Measurements from ENCODE around the gene MRPS6. TPM values are rescaled to one million over a fixed set of nuclear protein-coding genes. Genes with fewer than 3 reads are reported as not detected.
A peak's percentile ranks its signal among the peaks of the same experiment; 100 is the strongest.

MRPS6 gene
- total RNA-seq, 1 donor: 19.2 TPM

DNA sequence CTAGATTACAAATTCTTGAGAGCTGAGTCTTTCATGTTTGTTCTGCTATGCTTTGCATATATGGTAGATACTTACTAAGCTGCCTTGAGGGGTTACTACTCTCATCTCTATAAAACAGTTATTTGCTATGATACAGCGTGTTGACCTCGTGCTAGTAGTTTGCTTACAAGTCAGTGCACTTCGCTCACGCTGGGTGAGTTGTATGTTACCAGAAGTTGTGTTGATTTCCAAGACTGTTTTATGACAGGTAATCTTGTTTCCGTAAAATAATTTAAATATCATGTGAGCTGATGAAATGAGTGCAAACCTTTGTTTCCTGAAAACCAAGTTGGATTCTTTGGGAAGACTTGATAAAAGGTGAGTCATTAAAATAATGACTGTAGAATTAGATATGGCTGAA is 7.3 kb downstream of the MRPS6 start:
- Histone ChIP-seq H3K4me1 (ENCODE audit: insufficient read depth, low read length) (peaks cover 33% of the 10 kb centered on the region), H3K4me3 (ENCODE audit: insufficient read depth, low read length) (no peak overlapping the region), H3K27ac (ENCODE audit: low read depth, low read length) (peak overlapping the region; percentile 21), H4K20me1 (ENCODE audit: insufficient read depth, low read length) (peaks cover 20% of the 10 kb centered on the region), H2AFZ (ENCODE audit: low read length) (no peak overlapping the region), H3K36me3 (ENCODE audit: insufficient read depth, low read length) (peaks cover 13% of the 10 kb centered on the region), H3K79me2 (ENCODE audit: insufficient read depth, low read length) (peaks cover 93% of the 10 kb centered on the region), H3K27me3 (ENCODE audit: insufficient read depth, low read length) (no peaks in the 10 kb centered on the region), H3K4me2 (ENCODE audit: insufficient read depth, low read length) (no peak overlapping the region), H3K9me3 (ENCODE audit: low read depth, low read length) (no peaks in the 10 kb centered on the region)
- DNase-seq (ENCODE audit: insufficient read length, low spot score, missing footprints): no peak
- TF ChIP-seq, protein P1, sequence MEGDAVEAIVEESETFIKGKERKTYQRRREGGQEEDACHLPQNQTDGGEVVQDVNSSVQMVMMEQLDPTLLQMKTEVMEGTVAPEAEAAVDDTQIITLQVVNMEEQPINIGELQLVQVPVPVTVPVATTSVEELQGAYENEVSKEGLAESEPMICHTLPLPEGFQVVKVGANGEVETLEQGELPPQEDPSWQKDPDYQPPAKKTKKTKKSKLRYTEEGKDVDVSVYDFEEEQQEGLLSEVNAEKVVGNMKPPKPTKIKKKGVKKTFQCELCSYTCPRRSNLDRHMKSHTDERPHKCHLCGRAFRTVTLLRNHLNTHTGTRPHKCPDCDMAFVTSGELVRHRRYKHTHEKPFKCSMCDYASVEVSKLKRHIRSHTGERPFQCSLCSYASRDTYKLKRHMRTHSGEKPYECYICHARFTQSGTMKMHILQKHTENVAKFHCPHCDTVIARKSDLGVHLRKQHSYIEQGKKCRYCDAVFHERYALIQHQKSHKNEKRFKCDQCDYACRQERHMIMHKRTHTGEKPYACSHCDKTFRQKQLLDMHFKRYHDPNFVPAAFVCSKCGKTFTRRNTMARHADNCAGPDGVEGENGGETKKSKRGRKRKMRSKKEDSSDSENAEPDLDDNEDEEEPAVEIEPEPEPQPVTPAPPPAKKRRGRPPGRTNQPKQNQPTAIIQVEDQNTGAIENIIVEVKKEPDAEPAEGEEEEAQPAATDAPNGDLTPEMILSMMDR (IDR thresholded peaks at IDR 0.05; ENCODE audit: extremely low read depth, low read depth, low read length): no peak

DNA sequence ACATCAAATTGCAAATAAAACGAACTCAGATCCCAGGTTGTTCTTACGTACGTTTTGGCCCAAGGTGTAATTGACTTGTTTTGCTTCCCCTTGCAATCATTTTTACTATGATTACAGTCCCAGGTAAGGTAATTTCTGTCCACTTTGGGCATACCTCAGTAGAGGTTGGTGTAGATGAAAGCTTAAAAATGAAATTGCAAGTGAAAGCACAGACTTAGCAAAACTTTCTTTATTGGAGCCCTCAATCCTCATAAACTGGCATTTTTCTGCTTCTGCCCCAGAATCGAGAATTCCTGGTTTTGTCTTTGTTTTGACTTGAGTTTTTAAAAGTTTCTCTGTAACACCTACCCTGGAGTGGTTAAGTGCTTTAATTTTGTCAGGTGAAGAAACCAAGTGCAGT is 9.4 kb downstream of the MRPS6 start:
- peaks cover 24% of the 10 kb centered on the region for H4K20me1 ChIP-seq (ENCODE audit: insufficient read depth, low read length)
- H3K27ac ChIP-seq (ENCODE audit: low read depth, low read length): no peak overlapping the region
- DNase-seq (ENCODE audit: insufficient read length, low spot score, missing footprints): no peak
- no peak overlapping the region for H2AFZ ChIP-seq (ENCODE audit: low read length)
- no peak overlapping the region for H3K4me2 ChIP-seq (ENCODE audit: insufficient read depth, low read length)
- H3K79me2 ChIP-seq (ENCODE audit: insufficient read depth, low read length): peaks cover 94% of the 10 kb centered on the region
- H3K27me3 ChIP-seq (ENCODE audit: insufficient read depth, low read length): no peaks in the 10 kb centered on the region
- H3K4me1 ChIP-seq (ENCODE audit: insufficient read depth, low read length): peaks cover 25% of the 10 kb centered on the region
- TF ChIP-seq, protein P1 (IDR thresholded peaks at IDR 0.05; ENCODE audit: extremely low read depth, low read depth, low read length): no peak
- peaks cover 13% of the 10 kb centered on the region for H3K36me3 ChIP-seq (ENCODE audit: insufficient read depth, low read length)
- H3K9me3 ChIP-seq (ENCODE audit: low read depth, low read length): no peaks in the 10 kb centered on the region
- no peak overlapping the region for H3K4me3 ChIP-seq (ENCODE audit: insufficient read depth, low read length)

DNA sequence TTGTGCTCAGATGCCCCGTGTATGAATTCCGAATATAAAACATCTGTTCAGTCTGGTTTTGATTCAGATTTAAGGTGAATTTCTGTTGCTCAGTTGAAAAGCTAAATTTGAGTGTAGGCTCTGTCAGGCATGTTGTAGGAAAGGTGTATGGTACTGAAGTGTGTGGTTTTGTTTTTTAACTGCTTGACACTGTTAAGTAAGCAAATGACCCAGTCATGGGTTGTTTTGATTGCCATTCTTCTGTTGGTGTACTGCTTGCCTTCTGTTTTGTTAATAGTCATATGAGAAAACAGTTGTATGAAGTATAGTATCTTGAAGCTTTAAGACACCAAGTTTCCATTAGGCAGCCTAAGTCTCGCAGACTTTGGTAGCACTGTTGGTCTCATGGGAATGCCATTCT is 10.0 kb downstream of the MRPS6 start:
- Histone ChIP-seq H3K27ac (ENCODE audit: low read depth, low read length) (no peak overlapping the region), H3K27me3 (ENCODE audit: insufficient read depth, low read length) (no peaks in the 10 kb centered on the region), H3K36me3 (ENCODE audit: insufficient read depth, low read length) (peaks cover 13% of the 10 kb centered on the region), H3K4me3 (ENCODE audit: insufficient read depth, low read length) (no peak overlapping the region), H3K4me2 (ENCODE audit: insufficient read depth, low read length) (no peak overlapping the region), H3K4me1 (ENCODE audit: insufficient read depth, low read length) (peaks cover 22% of the 10 kb centered on the region), H3K79me2 (ENCODE audit: insufficient read depth, low read length) (peaks cover 94% of the 10 kb centered on the region), H3K9me3 (ENCODE audit: low read depth, low read length) (no peaks in the 10 kb centered on the region), H2AFZ (ENCODE audit: low read length) (no peak overlapping the region), H4K20me1 (ENCODE audit: insufficient read depth, low read length) (peaks cover 24% of the 10 kb centered on the region)
- TF ChIP-seq, protein P1 (IDR thresholded peaks at IDR 0.05; ENCODE audit: extremely low read depth, low read depth, low read length): no peak
- DNase-seq (ENCODE audit: insufficient read length, low spot score, missing footprints): no peak

DNA sequence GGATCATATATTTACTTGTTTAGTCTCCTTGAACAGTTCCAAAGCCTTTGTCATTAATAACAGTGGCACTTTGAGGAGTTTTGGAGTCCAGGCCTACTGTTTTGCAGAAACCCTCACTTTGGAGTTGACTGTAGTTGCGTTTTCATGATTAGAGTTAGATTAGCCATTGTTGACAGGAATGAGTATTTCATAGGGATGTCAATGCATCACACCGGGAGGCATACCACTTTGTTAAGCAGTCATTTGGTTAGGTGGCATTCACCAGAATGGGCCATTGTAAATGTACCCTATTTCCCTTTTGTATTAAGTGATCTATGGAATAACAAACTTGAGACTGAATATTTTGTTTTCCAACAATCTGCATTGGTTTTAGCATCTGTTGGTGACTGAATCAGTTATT is 11.8 kb downstream of the MRPS6 start:
- DNase-seq (ENCODE audit: insufficient read length, low spot score, missing footprints): no peak
- Histone ChIP-seq H2AFZ (ENCODE audit: low read length) (no peak overlapping the region), H3K4me3 (ENCODE audit: insufficient read depth, low read length) (no peak overlapping the region), H4K20me1 (ENCODE audit: insufficient read depth, low read length) (peaks cover 28% of the 10 kb centered on the region), H3K27me3 (ENCODE audit: insufficient read depth, low read length) (no peaks in the 10 kb centered on the region), H3K36me3 (ENCODE audit: insufficient read depth, low read length) (peaks cover 13% of the 10 kb centered on the region), H3K79me2 (ENCODE audit: insufficient read depth, low read length) (peaks cover 99% of the 10 kb centered on the region), H3K4me1 (ENCODE audit: insufficient read depth, low read length) (peaks cover 9% of the 10 kb centered on the region), H3K27ac (ENCODE audit: low read depth, low read length) (no peak overlapping the region), H3K4me2 (ENCODE audit: insufficient read depth, low read length) (no peak overlapping the region), H3K9me3 (ENCODE audit: low read depth, low read length) (no peaks in the 10 kb centered on the region)
- TF ChIP-seq, protein P1 (IDR thresholded peaks at IDR 0.05; ENCODE audit: extremely low read depth, low read depth, low read length): no peak
